Hepatocyte (in vitro differentiated cells): Measurements from ENCODE around the gene RALGAPA2. TPM values are rescaled to one million over a fixed set of nuclear protein-coding genes. Genes with fewer than 3 reads are reported as not detected.

Experiments
- DNase-seq: peaks from one replicate; pipeline ENCODE4 v3.0.0-alpha.2; 2016; ENCODE audit warnings: low spot score
- H2AFZ ChIP-seq: fragments of 200-600 bp; sonication (generic); 2 replicates; pipeline ENCODE4 v1.6.0; 2016; ENCODE audit warnings: antibody characterized with exemption, mild to moderate bottlenecking
- H3K27ac ChIP-seq: fragments of 200-600 bp; sonication (generic); 2 replicates; pipeline ENCODE4 v1.5.1; 2016; ENCODE audit warnings: mild to moderate bottlenecking
- H3K27me3 ChIP-seq: fragments of 200-600 bp; sonication (generic); 2 replicates; pipeline ENCODE4 v1.6.1; 2016
- H3K36me3 ChIP-seq: fragments of 200-600 bp; sonication (generic); replicated peaks from 2 replicates; pipeline ENCODE4 v1.5.1; 2016; ENCODE audit warnings: low read depth; ENCODE audit not compliant: insufficient read depth
- H3K4me1 ChIP-seq: fragments of 200-600 bp; sonication (generic); 2 replicates; pipeline ENCODE4 v1.5.1; 2016; ENCODE audit warnings: mild to moderate bottlenecking, moderate library complexity; ENCODE audit not compliant: insufficient read depth
- H3K4me2 ChIP-seq: fragments of 200-600 bp; sonication (generic); 2 replicates; pipeline ENCODE4 v1.6.0; 2016
- H3K4me3 ChIP-seq: fragments of 200-600 bp; sonication (generic); 2 replicates; pipeline ENCODE4 v1.5.1; 2016; ENCODE audit warnings: mild to moderate bottlenecking
- H3K79me2 ChIP-seq: fragments of 200-600 bp; sonication (generic); 2 replicates; pipeline ENCODE4 v1.6.0; 2017; ENCODE audit warnings: mild to moderate bottlenecking
- H3K9me2 ChIP-seq: fragments of 200-600 bp; sonication (generic); replicated peaks from 2 replicates; pipeline ENCODE4 v1.6.0; 2017; ENCODE audit warnings: mild to moderate bottlenecking; ENCODE audit not compliant: insufficient read depth
- H3K9me3 ChIP-seq: fragments of 200-600 bp; sonication (generic); 2 replicates; pipeline ENCODE4 v1.5.1; 2016; ENCODE audit warnings: low read depth, mild to moderate bottlenecking
- H4K20me1 ChIP-seq: fragments of 200-600 bp; sonication (generic); 2 replicates; pipeline ENCODE4 v1.6.0; 2016; ENCODE audit warnings: mild to moderate bottlenecking; ENCODE audit not compliant: insufficient read depth, poor library complexity, severe bottlenecking
- EZH2 ChIP-seq: fragments of 200-600 bp; sonication (generic); IDR thresholded peaks from 2 replicates; pipeline ENCODE4 v1.6.1; 2016; ENCODE audit warnings: antibody characterized with exemption, mild to moderate bottlenecking, borderline replicate concordance
- EZH2phosphoT487 ChIP-seq: fragments of 200-600 bp; sonication (generic); IDR thresholded peaks from one replicate; pipeline ENCODE4 v1.6.1; 2018; ENCODE audit warnings: antibody characterized with exemption, mild to moderate bottlenecking, low read depth, moderate library complexity; ENCODE audit not compliant: unreplicated experiment, severe bottlenecking
- WGBS: methylation state at CpG from one replicate; pipeline ENCODE4 v1.1.6; 2016; ENCODE audit warnings: low lambda C conversion rate; ENCODE audit errors: missing lambda C conversion rate; 5-methylcytosine and 5-hydroxymethylcytosine counted together
- polyA plus RNA-seq: library from polyadenylated mRNA; unstranded; fragments of >200 nt; fragmentation: Nextera tagmentation; extraction: Ambion mirVana; gene quantifications from 2 replicates; pipeline ENCODE4 v1.2.1, GENCODE V29; 2016
- total RNA-seq: library from RNA; depleted of rRNA; stranded (reverse); fragments of >200 nt; gene quantifications from 2 replicates; pipeline ENCODE4 v1.2.3, GENCODE V29; 2014
- TF ChIP-seq, protein P1 (sequence below): fragments of 200-600 bp; sonication (generic); IDR thresholded peaks from 2 replicates; pipeline ENCODE4 v1.5.1; 2016; ENCODE audit warnings: antibody characterized with exemption, mild to moderate bottlenecking; ENCODE audit not compliant: poor library complexity

The RALGAPA2 gene
- total and polyA plus RNA-seq, 2 experiments from 2014 or later = 16.8 to 35.3 TPM

DNA sequence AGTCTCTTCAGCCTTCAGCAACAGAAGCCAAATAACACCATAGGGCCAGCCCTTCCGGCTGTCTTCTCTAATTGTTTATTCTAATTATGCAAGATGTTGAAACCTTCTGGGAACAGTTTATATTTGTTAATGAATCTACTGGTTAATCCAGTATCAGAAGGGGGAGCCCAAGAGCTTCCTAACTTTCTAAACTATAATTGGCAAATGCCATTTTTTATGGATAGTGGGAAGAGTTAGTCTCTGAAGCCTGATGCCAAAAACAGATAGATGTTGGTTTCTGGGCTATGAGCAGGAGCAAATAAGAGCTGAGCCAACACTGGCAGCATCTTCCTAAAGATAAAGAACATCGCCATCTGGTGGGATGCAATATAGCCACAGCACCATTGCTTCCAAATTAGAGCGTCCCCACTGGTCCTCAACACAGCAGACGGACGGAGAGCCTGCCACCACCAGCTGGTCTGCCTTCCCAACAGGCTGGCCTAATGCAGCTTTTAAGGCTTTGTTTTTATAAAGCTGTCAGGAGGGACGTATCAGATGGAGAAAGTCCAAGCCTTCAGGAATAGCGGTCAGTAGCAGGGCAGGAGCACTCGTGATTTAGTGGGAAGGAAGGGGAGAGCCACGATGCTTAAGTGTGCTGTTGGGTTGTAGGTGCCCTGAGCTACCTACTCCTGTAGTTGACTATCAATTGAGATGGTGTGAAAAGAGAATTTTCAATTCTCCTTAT, 118.8 kb downstream of the RALGAPA2 start:
- TF ChIP-seq EZH2phosphoT487 = no peak
- no peak for TF ChIP-seq EZH2
- TF ChIP-seq, protein P1, sequence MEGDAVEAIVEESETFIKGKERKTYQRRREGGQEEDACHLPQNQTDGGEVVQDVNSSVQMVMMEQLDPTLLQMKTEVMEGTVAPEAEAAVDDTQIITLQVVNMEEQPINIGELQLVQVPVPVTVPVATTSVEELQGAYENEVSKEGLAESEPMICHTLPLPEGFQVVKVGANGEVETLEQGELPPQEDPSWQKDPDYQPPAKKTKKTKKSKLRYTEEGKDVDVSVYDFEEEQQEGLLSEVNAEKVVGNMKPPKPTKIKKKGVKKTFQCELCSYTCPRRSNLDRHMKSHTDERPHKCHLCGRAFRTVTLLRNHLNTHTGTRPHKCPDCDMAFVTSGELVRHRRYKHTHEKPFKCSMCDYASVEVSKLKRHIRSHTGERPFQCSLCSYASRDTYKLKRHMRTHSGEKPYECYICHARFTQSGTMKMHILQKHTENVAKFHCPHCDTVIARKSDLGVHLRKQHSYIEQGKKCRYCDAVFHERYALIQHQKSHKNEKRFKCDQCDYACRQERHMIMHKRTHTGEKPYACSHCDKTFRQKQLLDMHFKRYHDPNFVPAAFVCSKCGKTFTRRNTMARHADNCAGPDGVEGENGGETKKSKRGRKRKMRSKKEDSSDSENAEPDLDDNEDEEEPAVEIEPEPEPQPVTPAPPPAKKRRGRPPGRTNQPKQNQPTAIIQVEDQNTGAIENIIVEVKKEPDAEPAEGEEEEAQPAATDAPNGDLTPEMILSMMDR = peak; percentile 54
- H2AFZ ChIP-seq = no peak overlapping the region
- H3K4me2 ChIP-seq = no peak overlapping the region
- H3K9me2 ChIP-seq = no peaks in the 10 kb centered on the region
- no peak overlapping the region for H3K27ac ChIP-seq
- no peak overlapping the region for H3K4me3 ChIP-seq
- H3K27me3 ChIP-seq = no peaks in the 10 kb centered on the region
- no peaks in the 10 kb centered on the region for H3K79me2 ChIP-seq
- peak; percentile 73 for DNase-seq
- no peaks in the 10 kb centered on the region for H3K36me3 ChIP-seq
- no peaks in the 10 kb centered on the region for H3K9me3 ChIP-seq
- H4K20me1 ChIP-seq = no peaks in the 10 kb centered on the region
- no peaks in the 10 kb centered on the region for H3K4me1 ChIP-seq
- WGBS = 46% methylated on average over 9 of the region's 9 CpGs

- TF ChIP-seq, protein P1 = no peak
- no peak for TF ChIP-seq EZH2
- TF ChIP-seq EZH2phosphoT487 = no peak
These were observed 127.3 kb downstream of the RALGAPA2 start for GRCh38 chr20:20585146-20585545.

GRCh38 chr20:20582734-20583133, 129.7 kb downstream of the RALGAPA2 start:
- no peak overlapping the region for H2AFZ ChIP-seq
- no peaks in the 10 kb centered on the region for H4K20me1 ChIP-seq
- no peaks in the 10 kb centered on the region for H3K9me2 ChIP-seq
- DNase-seq = no peak
- TF ChIP-seq, protein P1 = no peak
- TF ChIP-seq EZH2phosphoT487 (no peak), EZH2 (no peak)
- no peaks in the 10 kb centered on the region for H3K4me1 ChIP-seq
- no peaks in the 10 kb centered on the region for H3K27me3 ChIP-seq
- H3K4me3 ChIP-seq = no peak overlapping the region
- H3K4me2 ChIP-seq = no peak overlapping the region
- WGBS = 100% methylated on average over 2 of the region's 2 CpGs
- H3K27ac ChIP-seq = no peak overlapping the region
- no peaks in the 10 kb centered on the region for H3K79me2 ChIP-seq
- H3K36me3 ChIP-seq = no peaks in the 10 kb centered on the region
- H3K9me3 ChIP-seq = no peaks in the 10 kb centered on the region

More at GRCh38 chr20:20585146-20585545, 127.3 kb downstream of the RALGAPA2 start:
- Histone ChIP-seq H3K4me2 (no peak overlapping the region), H3K4me3 (no peak overlapping the region), H3K4me1 (no peaks in the 10 kb centered on the region), H4K20me1 (no peaks in the 10 kb centered on the region), H3K79me2 (no peaks in the 10 kb centered on the region), H3K9me2 (no peaks in the 10 kb centered on the region), H3K27ac (no peak overlapping the region), H3K27me3 (no peaks in the 10 kb centered on the region), H3K9me3 (no peaks in the 10 kb centered on the region), H3K36me3 (no peaks in the 10 kb centered on the region), H2AFZ (no peak overlapping the region)
- 100% methylated on average over 1 of the region's 1 CpG for WGBS
- DNase-seq = no peak
